Measurements from ENCODE around the gene TMCO6.

DNA sequence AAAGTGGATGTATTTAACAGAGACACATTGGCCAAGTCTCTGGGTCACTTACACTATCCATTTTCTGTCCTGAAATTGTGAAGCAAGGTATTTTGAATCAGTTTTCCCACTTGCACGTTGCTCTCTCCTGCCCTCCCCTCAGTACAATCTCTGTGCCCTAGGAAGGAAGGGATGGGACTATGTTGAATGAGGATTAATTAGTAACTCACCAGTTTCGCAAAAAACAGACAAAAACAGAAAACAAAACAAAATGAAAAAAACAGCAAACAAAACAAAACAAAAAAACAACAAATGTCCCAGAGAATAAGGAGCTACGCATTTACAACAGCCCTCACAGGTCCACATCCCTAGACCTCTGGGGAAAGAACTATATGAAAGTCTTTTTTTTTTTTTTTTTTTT, 5.1 kb upstream of the TMCO6 start:
- TF ChIP-seq, protein P1, sequence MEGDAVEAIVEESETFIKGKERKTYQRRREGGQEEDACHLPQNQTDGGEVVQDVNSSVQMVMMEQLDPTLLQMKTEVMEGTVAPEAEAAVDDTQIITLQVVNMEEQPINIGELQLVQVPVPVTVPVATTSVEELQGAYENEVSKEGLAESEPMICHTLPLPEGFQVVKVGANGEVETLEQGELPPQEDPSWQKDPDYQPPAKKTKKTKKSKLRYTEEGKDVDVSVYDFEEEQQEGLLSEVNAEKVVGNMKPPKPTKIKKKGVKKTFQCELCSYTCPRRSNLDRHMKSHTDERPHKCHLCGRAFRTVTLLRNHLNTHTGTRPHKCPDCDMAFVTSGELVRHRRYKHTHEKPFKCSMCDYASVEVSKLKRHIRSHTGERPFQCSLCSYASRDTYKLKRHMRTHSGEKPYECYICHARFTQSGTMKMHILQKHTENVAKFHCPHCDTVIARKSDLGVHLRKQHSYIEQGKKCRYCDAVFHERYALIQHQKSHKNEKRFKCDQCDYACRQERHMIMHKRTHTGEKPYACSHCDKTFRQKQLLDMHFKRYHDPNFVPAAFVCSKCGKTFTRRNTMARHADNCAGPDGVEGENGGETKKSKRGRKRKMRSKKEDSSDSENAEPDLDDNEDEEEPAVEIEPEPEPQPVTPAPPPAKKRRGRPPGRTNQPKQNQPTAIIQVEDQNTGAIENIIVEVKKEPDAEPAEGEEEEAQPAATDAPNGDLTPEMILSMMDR (IDR thresholded peaks at IDR 0.05), result no peak
- TF ChIP-seq EZH2phosphoT487 (IDR thresholded peaks at IDR 0.05) (no peak), EZH2 (IDR thresholded peaks at IDR 0.05) (no peak)
